ENCODE data around the gene MTHFD2L. TPM values are rescaled to one million over a fixed set of nuclear protein-coding genes. Genes with fewer than 3 reads are reported as not detected.

Gene MTHFD2L
- total RNA-seq, 1 experiment from 2014 or later, result 11.6 TPM

DNA sequence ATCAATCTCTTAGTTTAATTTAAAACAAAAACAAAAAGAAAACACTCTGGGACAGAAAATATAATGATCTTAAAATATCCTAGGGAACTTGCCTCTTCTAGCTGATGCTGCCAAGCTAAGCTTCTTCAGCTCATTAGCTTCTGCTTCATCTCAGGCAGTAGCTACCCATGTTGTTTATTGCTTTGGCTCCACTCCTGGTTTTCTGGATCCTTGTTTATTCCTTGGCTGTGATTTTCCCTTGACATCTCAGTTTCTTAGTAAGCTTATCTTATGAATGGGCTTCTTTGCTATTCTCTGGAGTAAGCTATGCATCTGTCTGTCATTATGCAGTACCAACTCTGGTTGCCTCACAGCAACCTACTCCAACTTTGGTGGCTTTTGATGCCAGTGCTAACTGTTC, 5.1 kb upstream of the MTHFD2L start:
- H3K23ac ChIP-seq (ENCODE audit: insufficient read length, low read depth, low read length), result no peak overlapping the region
- H2BK15ac ChIP-seq (ENCODE audit: low read depth, low read length), result no peak overlapping the region
- no peak overlapping the region for H2BK20ac ChIP-seq (ENCODE audit: low read depth, low read length, poor library complexity, severe bottlenecking)
- no peak overlapping the region for H3K18ac ChIP-seq (ENCODE audit: insufficient read length, low read depth, low read length)
- no peak overlapping the region for H3K56ac ChIP-seq (ENCODE audit: insufficient read length, low read depth, low read length)
- H3K27ac ChIP-seq (ENCODE audit: insufficient read length, low read depth, low read length), result no peak overlapping the region
- H3K4ac ChIP-seq (ENCODE audit: low read depth, low read length), result no peak overlapping the region
- H2AK5ac ChIP-seq (ENCODE audit: insufficient read length, low read length), result no peak overlapping the region
- H3K27ac Mint-ChIP-seq, result no peak overlapping the region
- no peak overlapping the region for H3K4me2 ChIP-seq (ENCODE audit: insufficient read depth, insufficient read length, low read length)
- H2BK12ac ChIP-seq (ENCODE audit: insufficient read length, low read depth, low read length), result no peak overlapping the region
- no peak overlapping the region for H2BK5ac ChIP-seq (ENCODE audit: insufficient read length, low read length)
- no peak overlapping the region for H2BK120ac ChIP-seq (ENCODE audit: low read depth, low read length, poor library complexity, severe bottlenecking)
- H4K8ac ChIP-seq (replicated peaks; ENCODE audit: insufficient read length, low read depth, low read length), result no peak overlapping the region
- no peaks in the 10 kb centered on the region for H3K79me1 ChIP-seq (ENCODE audit: insufficient read depth, low read depth, low read length, poor library complexity, severe bottlenecking)
- DNase-seq, result no peak
- H4K5ac ChIP-seq (ENCODE audit: insufficient read length, low read depth, low read length), result no peak overlapping the region
- no peaks in the 10 kb centered on the region for H3K36me3 Mint-ChIP-seq (ENCODE audit: insufficient read depth in 1 of 3, low read depth in 3 of 3)
- no peak overlapping the region for H3K9ac ChIP-seq (ENCODE audit: extremely low read depth, insufficient read length, low read length)
- no peak overlapping the region for H4K91ac ChIP-seq (ENCODE audit: insufficient read length, low read depth, low read length)
- no peaks in the 10 kb centered on the region; the same call in 1 of the 2 replicates for H3K79me2 ChIP-seq (ENCODE audit: insufficient read depth, low read length)
- H3K4me1 ChIP-seq (ENCODE audit: insufficient read depth, low read length), result no peaks in the 10 kb centered on the region
- H3K27me3 Mint-ChIP-seq (ENCODE audit: low read depth), result no peaks in the 10 kb centered on the region
- no peak overlapping the region for H3T11ph ChIP-seq (ENCODE audit: low read length)
- H3K4me3 Mint-ChIP-seq, result no peak overlapping the region
- no peak for TF ChIP-seq CTCF (conservative IDR thresholded peaks at IDR 0.05)
- H2AFZ ChIP-seq (ENCODE audit: low read length), result no peak overlapping the region
- no peaks in the 10 kb centered on the region for H4K20me1 ChIP-seq (ENCODE audit: control insufficient read depth, insufficient read depth, insufficient read length)
- H3K9me3 ChIP-seq (ENCODE audit: control insufficient read depth, low read depth, low read length), result no peaks in the 10 kb centered on the region
- no peaks in the 10 kb centered on the region for H3K27me3 ChIP-seq (ENCODE audit: insufficient read depth, low read length)
- H3K14ac ChIP-seq (ENCODE audit: insufficient read depth, low read length), result no peak overlapping the region
- H3K23me2 ChIP-seq (ENCODE audit: insufficient read length, low read depth, low read length, poor library complexity, severe bottlenecking), result peaks cover 5% of the 10 kb centered on the region
- H3K4me1 Mint-ChIP-seq, result peaks cover 9 to 12% of the 10 kb centered on the region in 2 experiments
- no peaks in the 10 kb centered on the region for H3K9me3 Mint-ChIP-seq

Measured in H9 (cell line).